ENCODE results near the gene CYP39A1.

- TF ChIP-seq JUND (IDR thresholded peaks at IDR 0.05) (no peak), CTCF (IDR thresholded peaks at IDR 0.05 in 2 of 3, conservative IDR thresholded peaks at IDR 0.05 in 1 of 3; ENCODE audit: borderline replicate concordance in 1 of 3, insufficient read depth in 1 of 3, low read depth in 2 of 3, low read length in 2 of 3) (no peak), POLR2AphosphoS5 (IDR thresholded peaks at IDR 0.05; ENCODE audit: low read depth, low read length) (no peak), POLR2A (IDR thresholded peaks at IDR 0.05; ENCODE audit: borderline replicate concordance, extremely low read depth, insufficient read depth, insufficient read length) (no peak), EZH2 (IDR thresholded peaks at IDR 0.05) (no peak), ATF3 (IDR thresholded peaks at IDR 0.05) (no peak)
Observed at GRCh38 chr6:46507426-46507825, 145.2 kb downstream of the CYP39A1 start.
